Stimulated activated CD8-positive, alpha-beta memory T cell treated with anti-CD3 and anti-CD28 coated beads, Interleukin-2, amount 100 ng/mL, for 48 hours (primary cell): ENCODE data around the gene ETV3.

ENCODE experiments used
- DNase-seq, 2 donors: peaks; one replicate each; pipeline ENCODE4 v3.0.0-alpha.2; 2020; ENCODE audit warnings: low read depth in 2 of 2

Gene ETV3

GRCh38 chr1:157161901-157162300 is 23.7 kb upstream of the ETV3 start:
- no peak for DNase-seq

- DNase-seq: no peak
Observed at GRCh38 chr1:157158967-157159366, 20.8 kb upstream of the ETV3 start.

DNA sequence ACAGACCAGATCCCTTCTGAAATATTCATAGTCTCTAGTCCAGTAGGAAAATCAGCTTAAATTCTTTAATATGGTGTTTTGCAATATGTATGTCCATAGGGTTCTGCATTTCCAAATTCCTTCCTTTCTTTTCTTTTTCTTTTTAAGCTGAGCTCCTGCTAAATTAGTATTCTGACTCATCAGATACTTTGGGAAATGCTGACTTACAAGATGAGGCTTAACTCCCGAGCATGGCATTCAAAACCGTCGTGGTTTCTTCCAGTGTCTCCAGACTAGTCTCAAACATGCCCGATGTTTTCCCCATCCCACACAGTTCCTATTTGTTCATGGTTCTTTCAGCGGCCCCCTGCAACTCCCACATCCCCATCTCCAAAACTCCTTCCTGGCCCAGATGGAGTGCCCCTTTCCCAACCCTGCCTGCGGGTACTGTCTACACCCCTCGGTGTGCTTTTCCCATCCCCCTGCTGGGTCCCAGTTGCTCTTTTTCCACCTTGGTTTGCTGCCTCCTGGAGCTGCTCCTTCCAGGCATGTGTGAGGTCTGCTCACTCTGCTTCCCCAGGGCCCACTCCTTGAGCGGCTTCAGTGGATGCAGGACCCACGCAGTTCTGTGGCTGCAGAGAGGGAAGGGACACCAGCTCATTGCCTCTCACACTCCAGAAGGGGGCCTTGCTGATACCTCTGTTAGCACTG is 19.5 kb upstream of the ETV3 start:
- no peak for DNase-seq

DNA sequence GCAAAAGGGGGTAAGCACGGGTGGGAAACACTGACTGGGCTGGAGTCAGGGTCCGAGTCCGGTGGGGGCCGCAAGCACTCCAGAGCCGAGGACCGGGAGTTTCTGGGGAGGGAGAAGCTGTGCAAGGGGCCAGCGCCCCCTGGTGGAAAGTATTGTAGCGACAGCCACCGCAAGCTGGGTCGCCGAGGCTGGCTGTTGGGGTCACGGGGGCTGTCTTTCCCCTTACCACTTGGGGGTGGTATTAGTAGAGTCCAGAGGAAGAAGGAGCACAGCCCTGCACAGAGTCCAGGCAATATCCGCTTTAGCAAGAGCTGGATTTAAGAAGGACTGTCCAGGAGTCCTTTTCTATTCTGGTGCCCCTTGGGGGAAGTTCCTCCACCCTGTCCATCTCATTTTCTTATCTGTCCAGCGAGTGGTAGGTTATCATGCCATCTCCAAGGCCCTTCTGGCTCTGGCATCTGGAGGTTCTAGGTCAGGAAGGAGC is 17.9 kb upstream of the ETV3 start:
- DNase-seq: peak; percentile 75 to 76

- DNase-seq: no peak
Observed at GRCh38 chr1:157155658-157156057, 17.5 kb upstream of the ETV3 start.

- no peak for DNase-seq
Observed at GRCh38 chr1:157154940-157155514, 16.8 kb upstream of the ETV3 start.

DNA sequence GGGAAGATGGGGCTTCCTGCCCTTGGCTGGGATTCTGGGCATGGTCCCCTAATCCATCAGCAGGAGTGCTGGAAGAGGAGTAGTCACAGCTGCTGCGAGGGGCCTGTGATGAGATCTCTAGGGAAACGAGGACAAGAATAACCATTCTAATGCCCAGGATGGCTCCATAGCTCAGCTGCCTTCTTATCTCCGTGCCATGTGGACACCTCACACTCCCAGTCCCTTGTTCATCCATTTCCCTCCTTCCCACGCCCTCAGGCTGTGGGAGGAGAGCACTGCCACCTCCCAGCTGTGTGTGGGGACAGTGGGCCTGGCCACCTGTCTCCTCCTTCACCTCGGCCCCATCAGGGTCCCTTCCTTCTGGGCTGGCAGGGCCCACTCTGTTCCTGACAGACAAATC is 16.1 kb upstream of the ETV3 start:
- DNase-seq: no peak

- no peak for DNase-seq
Observed at GRCh38 chr1:157153746-157154145, 15.6 kb upstream of the ETV3 start.

DNA sequence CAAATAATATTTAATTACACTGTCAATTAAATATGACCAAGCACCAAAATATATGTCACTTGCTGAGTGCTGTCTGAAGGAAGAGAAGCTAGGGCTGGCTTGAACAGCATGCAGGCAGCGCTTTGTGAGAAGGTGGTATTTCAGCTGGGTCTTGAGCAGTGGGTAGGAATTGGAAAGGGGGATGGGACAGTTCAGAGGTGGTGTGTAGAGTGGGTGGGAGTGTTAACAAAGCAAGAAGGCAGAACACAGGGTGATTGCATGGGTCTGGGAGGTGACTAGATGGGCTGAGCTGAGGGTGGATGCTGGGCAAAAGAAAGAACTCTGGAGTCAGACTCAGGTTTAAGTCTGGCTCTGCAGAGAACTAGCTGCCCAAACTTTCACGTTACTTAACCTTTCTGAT is 14.3 kb upstream of the ETV3 start:
- DNase-seq: no peak

GRCh38 chr1:157151506-157151905 is 13.3 kb upstream of the ETV3 start:
- DNase-seq: no peak

DNA sequence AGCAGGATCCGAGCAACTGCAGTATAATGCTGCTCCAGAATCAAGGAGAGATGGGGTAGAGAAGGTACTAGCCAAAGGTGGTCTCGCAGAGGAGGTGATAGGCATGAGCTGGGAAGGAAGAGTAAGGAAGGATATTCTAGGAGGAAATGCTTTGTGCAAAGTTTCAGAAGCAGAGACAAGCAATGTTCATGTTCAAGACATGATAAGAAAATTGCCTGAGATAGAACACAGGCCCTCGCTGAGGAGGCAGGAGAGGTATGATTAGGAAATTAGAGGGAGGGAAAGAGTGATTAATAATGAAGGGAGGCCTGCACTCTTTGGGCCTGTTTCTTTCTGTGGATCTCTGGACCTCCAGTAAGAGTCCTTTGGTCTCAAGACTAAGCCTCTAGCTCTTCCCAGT is 12.9 kb upstream of the ETV3 start:
- DNase-seq: no peak

DNA sequence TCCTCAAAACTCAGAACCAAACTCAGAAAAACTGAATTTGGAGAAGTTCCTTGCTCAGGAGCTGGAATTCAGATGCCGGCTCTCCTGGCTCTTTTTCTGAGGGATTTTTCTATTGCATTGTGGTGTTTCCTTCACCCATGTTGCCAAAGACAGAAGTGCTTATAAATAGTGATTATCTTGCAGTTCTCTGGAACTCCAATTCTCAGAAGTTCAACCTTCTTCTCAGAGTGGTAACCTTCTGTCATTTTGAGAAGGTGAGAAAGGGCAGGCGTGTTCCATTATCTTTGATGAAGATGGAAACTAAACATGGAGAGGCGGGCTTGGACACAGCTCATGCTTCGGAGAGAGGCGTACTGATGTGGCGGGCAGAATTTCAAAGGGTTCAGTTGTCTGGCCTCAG is 12.4 kb upstream of the ETV3 start:
- DNase-seq: no peak

DNA sequence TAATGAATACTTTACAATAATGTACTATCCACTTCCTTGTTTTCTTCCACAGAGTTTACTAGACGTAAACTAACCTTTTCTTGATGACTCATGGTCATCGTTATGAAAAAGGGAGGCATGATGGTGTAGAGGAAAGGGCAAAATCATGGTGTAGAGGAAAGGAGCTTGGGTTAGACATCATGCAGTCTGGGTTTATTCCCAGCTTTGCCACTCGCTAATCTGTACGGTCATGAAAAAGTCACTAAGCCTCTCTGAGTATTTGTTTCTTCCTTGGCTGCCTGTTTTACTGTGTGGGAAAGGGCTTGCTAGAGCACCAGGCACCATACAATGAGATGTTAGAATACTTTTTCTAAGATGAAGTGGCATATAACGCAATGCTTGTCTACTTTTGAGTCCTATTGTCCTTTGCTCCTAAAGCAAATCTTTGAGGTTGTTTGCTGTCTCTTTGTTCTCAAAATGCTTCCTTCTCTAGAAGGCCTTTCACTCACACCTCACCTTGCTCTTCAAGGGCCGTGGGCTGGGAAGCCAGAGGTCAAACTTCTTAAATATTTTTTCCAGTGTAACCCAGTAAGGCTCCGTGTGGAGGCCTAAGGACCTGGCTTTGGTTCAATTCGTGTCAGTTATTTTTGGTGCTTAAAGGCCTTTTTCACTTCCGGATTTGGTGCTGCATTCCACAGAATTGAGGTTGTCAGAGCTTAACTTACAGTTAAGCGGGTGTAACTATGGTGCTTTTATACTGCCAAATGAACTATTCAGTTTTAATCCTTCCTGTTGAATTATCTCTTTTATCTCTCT is 9.9 kb upstream of the ETV3 start:
- no peak for DNase-seq

DNA sequence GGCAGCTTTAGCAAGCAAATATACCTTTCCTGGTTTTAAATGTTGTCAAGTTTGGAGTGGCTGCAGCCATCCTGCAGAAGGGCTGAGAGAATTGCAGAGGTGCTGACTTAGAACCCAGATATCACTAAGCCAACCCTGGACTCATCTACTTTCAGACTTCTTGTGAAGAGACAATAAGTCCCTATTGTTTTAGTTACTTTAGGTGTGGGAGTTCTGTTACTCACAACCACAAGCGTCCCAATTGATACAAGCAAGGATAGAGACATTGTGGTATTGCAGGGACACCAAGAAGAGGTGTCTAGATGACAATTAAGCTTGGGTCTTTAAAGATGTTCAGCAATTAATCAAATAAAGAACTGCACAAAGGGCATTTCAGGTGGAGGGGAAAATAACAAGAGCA is 8.8 kb upstream of the ETV3 start:
- no peak for DNase-seq

GRCh38 chr1:157146244-157146643 is 8.0 kb upstream of the ETV3 start:
- no peak for DNase-seq

DNA sequence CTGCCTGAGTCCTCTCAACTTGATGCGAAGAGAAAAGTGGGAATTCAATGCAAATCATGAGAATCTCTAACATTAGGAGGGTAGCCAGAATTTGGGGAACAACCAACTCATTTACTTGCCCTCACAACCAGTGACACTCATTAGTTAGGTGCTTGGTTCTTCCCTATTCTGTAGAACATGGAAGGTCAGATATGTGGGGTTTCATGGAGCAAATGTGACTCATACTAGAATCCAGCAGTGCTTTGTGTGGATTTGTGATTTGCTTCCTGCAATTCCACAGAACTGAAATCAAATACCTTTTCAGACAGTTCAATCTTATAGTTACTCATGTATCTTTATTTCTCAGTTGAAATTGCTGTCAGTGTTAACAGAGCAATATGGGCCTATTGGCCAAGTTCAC is 6.9 kb upstream of the ETV3 start:
- no peak for DNase-seq

- no peak for DNase-seq
Observed at GRCh38 chr1:157144509-157144908, 6.3 kb upstream of the ETV3 start.

GRCh38 chr1:157142765-157143423 is 4.7 kb upstream of the ETV3 start:
- DNase-seq: no peak

DNA sequence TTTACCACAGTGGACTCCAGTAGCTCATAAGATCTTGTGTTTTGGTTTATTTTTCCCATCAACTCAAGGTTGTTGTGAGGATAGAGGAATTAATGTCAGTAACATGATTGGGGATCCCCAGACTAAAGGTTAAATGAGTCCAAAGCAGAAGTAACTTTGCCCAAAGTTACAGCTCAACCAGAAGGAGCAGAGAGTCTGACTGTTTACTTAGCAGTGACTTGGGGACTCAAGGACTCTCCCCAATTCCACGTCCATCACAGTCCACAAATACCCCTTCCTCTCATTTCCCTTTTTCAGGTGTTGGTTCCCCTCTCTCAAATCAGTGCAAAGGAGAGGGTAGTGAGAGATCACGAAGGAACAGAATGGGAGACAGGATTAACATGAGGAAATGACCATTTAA is 4.0 kb upstream of the ETV3 start:
- DNase-seq: no peak

DNA sequence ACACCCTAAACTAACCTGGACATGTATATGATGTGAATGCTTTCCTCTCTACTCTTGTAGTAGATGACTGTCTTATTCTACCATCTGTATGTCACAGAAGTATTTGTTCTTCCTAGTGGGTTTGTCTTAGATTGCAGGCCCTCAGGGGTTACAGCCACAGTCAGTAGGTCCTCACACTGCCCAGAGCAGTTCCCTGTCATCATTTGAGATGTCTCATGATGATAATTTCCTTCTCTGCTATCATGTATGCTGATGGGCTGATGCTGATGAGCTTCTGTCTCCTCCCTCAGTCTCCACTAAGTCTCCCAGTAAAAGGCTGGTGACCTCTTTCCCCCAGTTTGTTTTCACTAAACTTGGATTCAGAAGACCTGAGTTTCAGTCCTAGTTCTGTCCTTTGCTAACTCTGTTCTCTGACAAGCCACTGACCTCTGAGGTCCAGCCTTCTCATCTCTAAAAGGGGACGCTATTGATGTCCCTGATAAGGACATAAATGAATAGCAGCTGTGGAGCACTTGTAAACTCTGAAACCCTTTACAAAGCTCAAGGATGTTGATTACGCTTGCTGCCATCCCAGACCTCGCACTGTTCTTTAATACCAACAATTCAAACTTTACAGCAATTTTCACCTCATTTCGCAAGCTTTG is 3.1 kb upstream of the ETV3 start:
- no peak for DNase-seq

- no peak for DNase-seq
Observed at GRCh38 chr1:157140063-157140588, 1.9 kb upstream of the ETV3 start.
